Pancreas (tissue), 10 donors: ENCODE data around the gene PRSS38. TPM values are rescaled to one million over a fixed set of nuclear protein-coding genes. Genes with fewer than 3 reads are reported as not detected.

Source experiments
- ATAC-seq, 4 donors: fragments of 200-7000 bp; cut with Tn5 transposase; one replicate each; pipeline versions ENCODE4 v1.8.0 to v1.9.1; 2020; ENCODE audit warnings: mild to moderate bottlenecking in 4 of 4, moderate library complexity in 4 of 4
- DNase-seq, 6 donors: peaks; one replicate each; pipeline ENCODE4 v3.0.0-alpha.2; 2020
- FAIRE-seq: peaks from 2 replicates; lab custom pipeline; 2012; peaks lifted over from hg19 to GRCh38; lab: Jason Lieb, UNC
- H3K27ac ChIP-seq, 4 donors: fragments of 200-600 bp; sonication (generic); 1 replicate in 3 of 4; 2 replicates in 1 of 4; pipeline versions ENCODE4 v1.5.0 to v1.8.0; 2020
- H3K27me3 ChIP-seq, 4 donors: fragments of 200-600 bp; one replicate each; pipeline ENCODE4 v1.8.0; 2021
- H3K36me3 ChIP-seq, 3 donors: fragments of 200-600 bp; sonication (generic) in 1 of 3; one replicate each; pipeline versions ENCODE4 v1.5.0 to v1.8.0; 2020 to 2021
- H3K4me1 ChIP-seq, 3 donors: fragments of 200-600 bp; one replicate each; pipeline ENCODE4 v1.8.0; 2021
- H3K4me3 ChIP-seq, 4 donors: fragments of 200-600 bp; sonication (generic) in 2 of 4; one replicate each; pipeline versions ENCODE4 v1.5.0 to v1.8.0; 2020 to 2021
- H3K9me3 ChIP-seq, 4 donors: fragments of 200-600 bp; one replicate each; pipeline ENCODE4 v1.8.0; 2021
- whole genome bisulfite sequencing, 2 donors: extraction: QIAGEN DNeasy Blood & Tissue Kit; methylation state at CpG; one replicate each; pipeline ENCODE4 v1.1.7; 2013; 5-methylcytosine and 5-hydroxymethylcytosine counted together
- intact Hi-C, 3 donors: fragments of 100-400 bp; cut with DNase I; formaldehyde crosslinking; loops; one replicate each; pipeline versions ENCODE4 v1.11.1 to v1.14.2; 2022
- polyA plus RNA-seq, 2 donors: library from polyadenylated mRNA; stranded (reverse); fragments of 200-250 nt; gene quantifications; one replicate each; pipeline ENCODE4 v1.2.3, GENCODE V29; 2013
- total RNA-seq, 6 donors: library from RNA; stranded (reverse); fragmentation: NEBNext Ultra II Directional in 4 of 6; extraction: Animal tissue kit (Norgen Biotek cat#: 25700) in 4 of 6; gene quantifications; one replicate each; pipeline versions ENCODE4 v1.2.1 to v1.2.4, GENCODE V29; 2021 to 2023
- TF ChIP-seq, protein P1 (sequence below), 4 donors: fragments of 200-600 bp; sonication (generic) in 3 of 4; IDR thresholded peaks; one replicate each; pipeline versions ENCODE4 v1.5.0 to v1.8.0; 2021; ENCODE audit warnings: antibody characterized with exemption in 4 of 4
- donor health status: healthy with polysubstance abuse.
- donor health status: DM: no; HTN: no; CAD: no; lungs with moderate emphysema.
- donor health status: DM: no; HTN: no; CAD: no.
- donor health status: control.
- donor health status: control.
- donor health status: Bipolar disorder and iron deficiency.
- donor health status: DM: yes; HTN: yes; CAD: no.
- donor health status: DM: no; HTN: no; CAD: no.
- donor health status: DM: no; HTN: no; CAD: no.
- donor health status: DM: yes; HTN: yes; CAD: no.

PRSS38 gene
- total and polyA plus RNA-seq, 8 donors = not detected

DNA sequence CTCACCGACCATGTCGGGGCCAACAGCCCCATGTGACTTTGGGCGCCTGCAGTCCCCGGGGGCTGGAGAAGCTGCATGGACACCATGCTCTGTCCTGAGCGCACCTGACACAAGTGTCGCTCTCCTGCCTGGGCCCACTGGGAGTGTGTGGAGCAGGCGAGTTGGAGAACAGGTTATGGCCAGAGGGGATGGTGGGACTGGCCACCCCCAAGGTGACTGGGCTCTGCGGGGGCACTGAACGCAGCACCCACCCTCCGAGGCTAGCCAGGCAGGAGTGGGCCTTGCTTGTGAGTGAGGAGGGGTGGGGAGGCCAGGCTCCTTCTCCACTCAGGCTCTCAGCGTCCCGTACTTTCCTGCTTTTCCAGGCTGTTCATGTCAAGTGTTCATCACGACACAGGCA is 44.7 kb upstream of the PRSS38 start:
- DNase-seq = peak in 2 of 6 donors; percentile 30 to 36
- Histone ChIP-seq H3K4me3 (no peak overlapping the region), H3K4me1 (no peaks in the 10 kb centered on the region), H3K36me3 (peaks cover 0 to 18% (median 4%) of the 10 kb centered on the region in 3 donors), H3K27ac (no peak overlapping the region), H3K9me3 (no peaks in the 10 kb centered on the region), H3K27me3 (no peaks in the 10 kb centered on the region)
- TF ChIP-seq, protein P1, sequence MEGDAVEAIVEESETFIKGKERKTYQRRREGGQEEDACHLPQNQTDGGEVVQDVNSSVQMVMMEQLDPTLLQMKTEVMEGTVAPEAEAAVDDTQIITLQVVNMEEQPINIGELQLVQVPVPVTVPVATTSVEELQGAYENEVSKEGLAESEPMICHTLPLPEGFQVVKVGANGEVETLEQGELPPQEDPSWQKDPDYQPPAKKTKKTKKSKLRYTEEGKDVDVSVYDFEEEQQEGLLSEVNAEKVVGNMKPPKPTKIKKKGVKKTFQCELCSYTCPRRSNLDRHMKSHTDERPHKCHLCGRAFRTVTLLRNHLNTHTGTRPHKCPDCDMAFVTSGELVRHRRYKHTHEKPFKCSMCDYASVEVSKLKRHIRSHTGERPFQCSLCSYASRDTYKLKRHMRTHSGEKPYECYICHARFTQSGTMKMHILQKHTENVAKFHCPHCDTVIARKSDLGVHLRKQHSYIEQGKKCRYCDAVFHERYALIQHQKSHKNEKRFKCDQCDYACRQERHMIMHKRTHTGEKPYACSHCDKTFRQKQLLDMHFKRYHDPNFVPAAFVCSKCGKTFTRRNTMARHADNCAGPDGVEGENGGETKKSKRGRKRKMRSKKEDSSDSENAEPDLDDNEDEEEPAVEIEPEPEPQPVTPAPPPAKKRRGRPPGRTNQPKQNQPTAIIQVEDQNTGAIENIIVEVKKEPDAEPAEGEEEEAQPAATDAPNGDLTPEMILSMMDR (IDR thresholded peaks at IDR 0.05) = no peak
- ATAC-seq = no peak
- 93 to 97% methylated on average over 13 of the region's 13 CpGs for WGBS, 2 donors
- intact Hi-C loops = no loop called here
- FAIRE-seq = no peak

DNA sequence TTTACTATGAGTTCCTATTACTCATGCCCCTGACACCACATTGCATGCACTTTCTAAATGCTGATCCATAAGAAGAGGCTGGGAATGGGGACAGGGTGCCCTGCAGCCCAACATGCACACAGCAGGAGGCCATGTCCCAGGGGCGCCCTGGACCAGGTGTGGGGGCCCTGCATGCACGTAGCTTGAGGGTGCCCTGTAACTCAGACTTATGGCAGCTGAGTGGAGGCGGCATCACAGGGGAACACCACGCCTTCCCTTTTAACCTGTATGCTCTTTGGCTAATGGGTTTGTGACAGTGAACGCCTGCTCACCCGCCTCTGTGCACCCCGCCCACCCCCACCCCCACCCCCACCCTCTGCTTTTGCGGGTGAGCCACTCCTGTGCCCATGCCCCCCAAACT is 44.1 kb upstream of the PRSS38 start:
- no peak for FAIRE-seq
- Histone ChIP-seq H3K4me1 (no peaks in the 10 kb centered on the region), H3K27me3 (no peaks in the 10 kb centered on the region), H3K9me3 (no peaks in the 10 kb centered on the region), H3K36me3 (peaks cover 0 to 18% (median 4%) of the 10 kb centered on the region in 3 donors), H3K27ac (no peak overlapping the region), H3K4me3 (no peak overlapping the region)
- no peak for ATAC-seq
- WGBS, 2 donors = 93 to 96% methylated on average over 6 to 8 of the region's 8 CpGs
- DNase-seq = peak in 2 of 6 donors; percentile 31 to 39
- TF ChIP-seq, protein P1 (IDR thresholded peaks at IDR 0.05) = no peak
- intact Hi-C loops = no loop called here

DNA sequence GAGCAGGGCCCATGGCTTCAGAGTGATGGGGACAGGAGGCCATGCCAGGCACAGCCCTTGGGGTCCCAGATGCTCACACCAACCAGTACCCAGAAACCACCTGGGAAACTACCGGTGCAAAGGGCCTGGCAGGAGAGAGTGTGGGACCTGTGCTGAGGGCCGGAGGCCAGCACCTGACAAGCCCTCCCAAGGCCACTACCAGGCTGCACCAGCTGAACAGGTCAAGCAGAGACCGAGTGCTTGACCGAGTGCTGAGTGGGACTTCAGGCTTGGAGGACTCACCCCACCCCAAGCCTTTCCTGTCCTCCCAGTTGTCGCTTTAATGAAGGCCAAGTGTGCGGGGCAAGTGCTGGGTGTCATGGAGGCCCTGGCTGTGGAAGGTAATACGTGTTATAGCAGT is 43.7 kb upstream of the PRSS38 start:
- TF ChIP-seq, protein P1 (IDR thresholded peaks at IDR 0.05) = no peak
- Histone ChIP-seq H3K4me3 (no peak overlapping the region), H3K4me1 (no peaks in the 10 kb centered on the region), H3K36me3 (peaks cover 0 to 18% (median 4%) of the 10 kb centered on the region in 3 donors), H3K27ac (no peak overlapping the region), H3K27me3 (no peaks in the 10 kb centered on the region), H3K9me3 (no peaks in the 10 kb centered on the region)
- WGBS, 2 donors = 88% methylated on average over 7 of the region's 7 CpGs
- intact Hi-C loops = no loop called here
- FAIRE-seq (no peak), DNase-seq (peak in 1 of 6 donors; percentile 32), ATAC-seq (no peak)

DNA sequence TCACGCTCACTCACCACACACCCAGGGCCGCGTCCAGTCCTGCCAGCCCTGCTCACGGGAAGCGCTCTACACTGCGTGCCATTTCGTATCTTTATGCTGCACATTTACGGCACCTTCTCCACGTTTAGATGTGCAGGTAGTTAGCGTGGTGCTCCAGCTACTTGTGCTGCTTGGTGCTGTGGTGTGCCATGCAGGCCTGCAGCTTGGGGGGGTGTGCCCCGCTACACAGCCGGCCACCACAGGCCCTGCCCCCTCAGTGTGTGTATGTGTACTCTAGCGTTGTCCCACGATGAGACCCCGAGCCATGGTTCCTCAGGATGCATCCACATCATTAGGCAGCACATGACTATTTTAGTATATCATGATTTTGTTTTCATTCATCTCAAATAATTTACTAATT is 41.9 kb upstream of the PRSS38 start:
- no peak for FAIRE-seq
- ATAC-seq = peak in 1 of 4 donors; percentile 34
- no peaks in the 10 kb centered on the region for H3K4me1 ChIP-seq
- no peaks in the 10 kb centered on the region for H3K27me3 ChIP-seq
- no peak overlapping the region for H3K4me3 ChIP-seq
- peaks cover 0 to 6% (median 0%) of the 10 kb centered on the region in 3 donors for H3K36me3 ChIP-seq
- no peak overlapping the region for H3K27ac ChIP-seq
- DNase-seq = no peak
- no peaks in the 10 kb centered on the region for H3K9me3 ChIP-seq
- intact Hi-C loops = no loop called here
- TF ChIP-seq, protein P1 (IDR thresholded peaks at IDR 0.05) = no peak
- 87 to 89% methylated on average over 15 of the region's 15 CpGs for WGBS, 2 donors

DNA sequence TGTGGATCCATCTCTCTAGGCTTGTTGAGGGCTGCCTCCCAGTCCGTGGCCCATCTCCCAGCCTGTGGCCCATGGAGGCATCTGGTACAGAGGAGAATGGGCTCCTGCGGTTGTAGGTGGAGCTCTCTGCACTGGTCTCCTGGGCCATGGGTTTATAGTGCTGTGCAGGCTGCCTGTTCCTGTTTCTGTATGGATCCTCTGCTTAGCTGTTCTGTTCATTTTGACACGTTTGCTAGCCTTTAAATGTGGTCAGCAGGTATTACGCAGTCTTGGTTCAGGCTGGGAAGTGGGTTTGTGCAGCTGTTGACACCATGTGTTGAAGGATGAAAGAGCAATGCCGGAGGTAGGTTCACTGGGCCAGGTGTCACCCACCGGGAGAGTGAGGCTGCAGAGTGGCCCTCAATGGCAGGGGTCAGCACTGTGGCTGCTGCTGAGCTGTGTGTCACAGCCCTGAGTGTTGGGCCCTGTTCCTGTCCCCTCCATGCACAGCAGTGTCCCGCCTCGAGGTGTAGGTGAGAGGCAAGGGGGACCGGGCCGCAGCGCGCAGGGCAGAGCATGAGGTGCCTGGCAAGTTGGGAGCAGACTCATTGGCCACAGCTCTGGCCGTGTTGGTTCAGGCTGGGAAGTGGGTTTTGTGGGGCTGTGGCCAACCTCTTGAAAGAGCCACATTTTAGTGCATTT is 41.3 kb upstream of the PRSS38 start:
- H3K36me3 ChIP-seq = no peaks in the 10 kb centered on the region
- H3K4me3 ChIP-seq = no peak overlapping the region
- H3K27me3 ChIP-seq = no peaks in the 10 kb centered on the region
- intact Hi-C loops = no loop called here
- TF ChIP-seq, protein P1 (IDR thresholded peaks at IDR 0.05) = no peak
- 89 to 92% methylated on average over 13 of the region's 13 CpGs for WGBS, 2 donors
- H3K9me3 ChIP-seq = no peaks in the 10 kb centered on the region
- ATAC-seq (no peak), FAIRE-seq (no peak), DNase-seq (no peak)
- H3K27ac ChIP-seq = no peak overlapping the region
- H3K4me1 ChIP-seq = no peaks in the 10 kb centered on the region
